ENCODE data around the gene BEGAIN. TPM values are rescaled to one million over a fixed set of nuclear protein-coding genes. Genes with fewer than 3 reads are reported as not detected.

BEGAIN gene
- total RNA-seq, 2 experiments from 2014 or later: 0.76 TPM; not detected in 1

DNA sequence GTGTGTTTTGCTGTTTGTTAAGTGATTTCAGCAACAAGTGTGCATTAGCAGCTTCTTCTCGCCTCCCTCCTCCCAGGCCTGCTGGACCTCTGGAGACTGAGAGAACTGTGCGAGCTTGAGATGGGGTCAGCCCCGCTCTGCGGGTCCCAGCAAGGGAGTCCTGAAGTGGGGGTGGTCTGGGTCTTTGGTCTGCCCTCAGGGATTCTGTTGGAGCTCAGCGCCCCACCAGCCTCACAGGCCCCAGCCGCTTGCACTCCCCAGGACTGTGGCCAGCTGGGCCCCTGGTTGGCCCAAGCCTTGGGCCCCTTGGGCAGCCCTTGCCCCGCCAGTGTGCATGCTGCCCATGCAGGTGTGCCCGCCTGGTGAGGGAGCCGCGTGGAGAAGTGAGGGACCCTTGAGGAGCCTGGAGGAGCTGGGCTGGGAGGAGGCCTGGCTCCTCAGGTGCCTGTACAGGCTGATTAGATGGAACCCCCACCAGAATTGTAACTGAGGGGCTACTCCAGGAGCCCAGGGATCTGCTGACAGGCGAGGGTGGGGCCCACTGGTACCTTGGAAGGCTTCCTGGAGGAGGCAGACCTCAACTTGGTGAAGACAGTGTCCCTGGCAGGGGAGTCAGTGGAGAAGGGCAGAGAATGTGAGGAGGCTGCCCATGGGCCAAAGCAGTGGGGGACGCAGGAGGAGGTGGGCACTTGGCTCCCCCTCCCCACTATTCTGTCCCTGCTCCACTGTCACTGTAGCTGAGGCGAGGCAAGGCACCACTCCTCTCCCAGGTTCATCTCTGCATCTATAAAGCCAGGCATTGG, 56.7 kb downstream of the BEGAIN start:
- no peak overlapping the region for H3K4me3 ChIP-seq (ENCODE audit: low read depth, low read length, poor library complexity, severe bottlenecking)
- TF ChIP-seq, protein P1, sequence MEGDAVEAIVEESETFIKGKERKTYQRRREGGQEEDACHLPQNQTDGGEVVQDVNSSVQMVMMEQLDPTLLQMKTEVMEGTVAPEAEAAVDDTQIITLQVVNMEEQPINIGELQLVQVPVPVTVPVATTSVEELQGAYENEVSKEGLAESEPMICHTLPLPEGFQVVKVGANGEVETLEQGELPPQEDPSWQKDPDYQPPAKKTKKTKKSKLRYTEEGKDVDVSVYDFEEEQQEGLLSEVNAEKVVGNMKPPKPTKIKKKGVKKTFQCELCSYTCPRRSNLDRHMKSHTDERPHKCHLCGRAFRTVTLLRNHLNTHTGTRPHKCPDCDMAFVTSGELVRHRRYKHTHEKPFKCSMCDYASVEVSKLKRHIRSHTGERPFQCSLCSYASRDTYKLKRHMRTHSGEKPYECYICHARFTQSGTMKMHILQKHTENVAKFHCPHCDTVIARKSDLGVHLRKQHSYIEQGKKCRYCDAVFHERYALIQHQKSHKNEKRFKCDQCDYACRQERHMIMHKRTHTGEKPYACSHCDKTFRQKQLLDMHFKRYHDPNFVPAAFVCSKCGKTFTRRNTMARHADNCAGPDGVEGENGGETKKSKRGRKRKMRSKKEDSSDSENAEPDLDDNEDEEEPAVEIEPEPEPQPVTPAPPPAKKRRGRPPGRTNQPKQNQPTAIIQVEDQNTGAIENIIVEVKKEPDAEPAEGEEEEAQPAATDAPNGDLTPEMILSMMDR (conservative IDR thresholded peaks at IDR 0.05; ENCODE audit: low read length): no peak
- TF ChIP-seq EZH2phosphoT487 (IDR thresholded peaks at IDR 0.05; ENCODE audit: borderline replicate concordance, low read depth, low read length): no peak
- H2AFZ ChIP-seq (ENCODE audit: low read length): no peak overlapping the region
- no peaks in the 10 kb centered on the region for H4K20me1 ChIP-seq (ENCODE audit: insufficient read depth, low read length)
- no peaks in the 10 kb centered on the region for H3K9me2 ChIP-seq (ENCODE audit: insufficient read depth, low read length)
- H3K4me2 ChIP-seq (ENCODE audit: low read length): no peak overlapping the region
- no peaks in the 10 kb centered on the region for H3K4me1 ChIP-seq (ENCODE audit: insufficient read depth, low read length, poor library complexity, severe bottlenecking)
- CTCF ChIA-PET (ENCODE audit: unreplicated experiment): no interaction called here
- POLR2A ChIA-PET: no interaction called here
- intact Hi-C loops (cut with micrococcal nuclease; ENCODE audit: unreplicated experiment): no loop called here
- no peaks in the 10 kb centered on the region for H3K36me3 ChIP-seq (ENCODE audit: insufficient read depth, low read length)
- BruUV-seq (replicated peaks): no TSS peak
- H3K9me3 ChIP-seq (ENCODE audit: low read length): no peaks in the 10 kb centered on the region
- DNase-seq (ENCODE audit: low spot score): no peak
- no peak overlapping the region for H3K27ac ChIP-seq (ENCODE audit: low read depth, low read length, poor library complexity, severe bottlenecking)
- H3K79me2 ChIP-seq (ENCODE audit: insufficient read depth, low read depth, low read length): no peaks in the 10 kb centered on the region

DNA sequence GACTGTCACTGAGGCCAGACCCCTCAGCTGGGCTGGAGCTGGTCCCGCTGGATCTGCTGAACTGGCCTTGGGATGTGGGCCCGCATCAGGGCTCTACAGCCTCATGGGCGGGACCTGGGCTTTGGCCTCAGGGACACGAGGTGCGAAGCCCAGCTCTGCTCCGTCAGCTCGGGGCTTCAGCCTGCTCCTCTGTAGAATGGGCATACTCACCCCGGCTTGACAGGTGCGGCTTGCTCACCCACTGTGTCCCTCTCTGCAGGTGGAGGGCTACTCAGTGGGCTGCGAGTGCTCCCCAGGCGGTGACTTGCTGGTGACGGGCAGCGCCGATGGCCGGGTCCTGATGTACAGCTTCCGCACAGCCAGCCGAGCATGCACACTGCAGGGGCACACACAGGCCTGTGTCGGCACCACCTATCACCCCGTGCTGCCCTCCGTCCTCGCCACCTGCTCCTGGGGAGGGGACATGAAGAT, 57.6 kb downstream of the BEGAIN start:
- Histone ChIP-seq H3K27ac (ENCODE audit: low read depth, low read length, poor library complexity, severe bottlenecking) (no peak overlapping the region), H3K9me2 (ENCODE audit: insufficient read depth, low read length) (no peaks in the 10 kb centered on the region), H3K9me3 (ENCODE audit: low read length) (no peaks in the 10 kb centered on the region), H3K4me1 (ENCODE audit: insufficient read depth, low read length, poor library complexity, severe bottlenecking) (no peaks in the 10 kb centered on the region), H3K36me3 (ENCODE audit: insufficient read depth, low read length) (no peaks in the 10 kb centered on the region), H3K79me2 (ENCODE audit: insufficient read depth, low read depth, low read length) (no peaks in the 10 kb centered on the region), H3K4me3 (ENCODE audit: low read depth, low read length, poor library complexity, severe bottlenecking) (no peak overlapping the region), H4K20me1 (ENCODE audit: insufficient read depth, low read length) (no peaks in the 10 kb centered on the region), H2AFZ (ENCODE audit: low read length) (no peak overlapping the region), H3K4me2 (ENCODE audit: low read length) (no peak overlapping the region)
- ChIA-PET CTCF (ENCODE audit: unreplicated experiment) (no interaction called here), POLR2A (no interaction called here)
- DNase-seq (ENCODE audit: low spot score): no peak
- TF ChIP-seq EZH2phosphoT487 (IDR thresholded peaks at IDR 0.05; ENCODE audit: borderline replicate concordance, low read depth, low read length): no peak
- TF ChIP-seq, protein P1 (conservative IDR thresholded peaks at IDR 0.05; ENCODE audit: low read length): no peak
- intact Hi-C loops (cut with micrococcal nuclease; ENCODE audit: unreplicated experiment): loop anchor here (10.0 kb wide), 1 partner anchor 115 kb away; no protein-coding TSS in a partner anchor
- no TSS peak for BruUV-seq (replicated peaks)

DNA sequence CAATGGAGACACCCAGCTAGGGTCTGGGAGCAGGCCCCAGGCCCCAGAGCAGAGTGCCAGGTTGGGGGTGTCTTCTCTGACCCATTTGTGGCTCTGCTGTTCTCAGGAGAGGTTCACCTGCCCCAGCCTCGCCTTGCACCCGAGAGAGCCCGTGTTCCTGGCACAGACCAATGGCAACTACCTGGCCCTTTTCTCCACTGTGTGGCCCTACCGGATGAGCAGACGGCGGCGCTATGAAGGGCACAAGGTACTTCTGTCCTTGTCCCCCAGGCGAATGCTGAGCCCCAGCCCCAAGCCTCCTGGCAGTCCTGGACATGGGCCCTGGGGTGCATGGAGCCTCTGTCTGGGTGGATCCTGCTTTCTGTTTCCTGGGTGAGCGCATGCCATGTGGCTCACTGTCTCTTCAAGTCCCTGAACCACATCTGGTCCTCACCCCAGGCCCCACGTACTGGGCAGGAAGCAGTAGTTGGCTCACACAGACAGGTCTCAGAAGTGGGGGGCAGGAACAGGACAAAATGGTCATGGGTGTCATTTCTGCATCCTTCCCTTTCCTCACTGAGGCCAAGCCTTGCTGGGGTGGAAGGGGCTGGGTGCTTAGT, 58.2 kb downstream of the BEGAIN start:
- H3K27ac ChIP-seq (ENCODE audit: low read depth, low read length, poor library complexity, severe bottlenecking): no peak overlapping the region
- no peaks in the 10 kb centered on the region for H3K79me2 ChIP-seq (ENCODE audit: insufficient read depth, low read depth, low read length)
- no peaks in the 10 kb centered on the region for H3K9me3 ChIP-seq (ENCODE audit: low read length)
- no peak overlapping the region for H2AFZ ChIP-seq (ENCODE audit: low read length)
- no peak overlapping the region for H3K4me3 ChIP-seq (ENCODE audit: low read depth, low read length, poor library complexity, severe bottlenecking)
- CTCF ChIA-PET (ENCODE audit: unreplicated experiment): no interaction called here
- BruUV-seq (replicated peaks): no TSS peak
- H3K9me2 ChIP-seq (ENCODE audit: insufficient read depth, low read length): no peaks in the 10 kb centered on the region
- no peaks in the 10 kb centered on the region for H3K36me3 ChIP-seq (ENCODE audit: insufficient read depth, low read length)
- no peak overlapping the region for H3K4me2 ChIP-seq (ENCODE audit: low read length)
- no peak for DNase-seq (ENCODE audit: low spot score)
- intact Hi-C loops (cut with micrococcal nuclease; ENCODE audit: unreplicated experiment): loop anchor here (10.0 kb wide), 1 partner anchor 116 kb away; no protein-coding TSS in a partner anchor
- POLR2A ChIA-PET: no interaction called here
- H4K20me1 ChIP-seq (ENCODE audit: insufficient read depth, low read length): no peaks in the 10 kb centered on the region
- TF ChIP-seq, protein P1 (conservative IDR thresholded peaks at IDR 0.05; ENCODE audit: low read length): no peak
- no peak for TF ChIP-seq EZH2phosphoT487 (IDR thresholded peaks at IDR 0.05; ENCODE audit: borderline replicate concordance, low read depth, low read length)
- H3K4me1 ChIP-seq (ENCODE audit: insufficient read depth, low read length, poor library complexity, severe bottlenecking): no peaks in the 10 kb centered on the region
